ENCODE results near the gene ZGRF1.
"Not testable (repeated sequence)": the region's sequence is repeated elsewhere in the genome, so short reads cannot be mapped to it uniquely, and the experiment has no call there.

ZGRF1 gene

GRCh38 chr4:112636688-112637551 lies at the start of gene ZGRF1, which contains the start of gene LARP7:
Gene ZGRF1 (minus strand): TSS chr4:112636909. CDS start chr4:112633176, 3,733 bp downstream.
Gene LARP7 (plus strand): TSS chr4:112637143. CDS start chr4:112644670, 7,527 bp downstream.
- in situ Hi-C loops (cut with MboI; ENCODE audit: low sequenced_read_pairs): loop anchor here (25.0 kb wide), 1 partner anchor 300 kb away; no protein-coding TSS in a partner anchor

- in situ Hi-C loops (cut with MboI; ENCODE audit: low sequenced_read_pairs): no loop called here
These were observed 44.3 kb upstream of the ZGRF1 start for GRCh38 chr4:112680996-112681395.

DNA sequence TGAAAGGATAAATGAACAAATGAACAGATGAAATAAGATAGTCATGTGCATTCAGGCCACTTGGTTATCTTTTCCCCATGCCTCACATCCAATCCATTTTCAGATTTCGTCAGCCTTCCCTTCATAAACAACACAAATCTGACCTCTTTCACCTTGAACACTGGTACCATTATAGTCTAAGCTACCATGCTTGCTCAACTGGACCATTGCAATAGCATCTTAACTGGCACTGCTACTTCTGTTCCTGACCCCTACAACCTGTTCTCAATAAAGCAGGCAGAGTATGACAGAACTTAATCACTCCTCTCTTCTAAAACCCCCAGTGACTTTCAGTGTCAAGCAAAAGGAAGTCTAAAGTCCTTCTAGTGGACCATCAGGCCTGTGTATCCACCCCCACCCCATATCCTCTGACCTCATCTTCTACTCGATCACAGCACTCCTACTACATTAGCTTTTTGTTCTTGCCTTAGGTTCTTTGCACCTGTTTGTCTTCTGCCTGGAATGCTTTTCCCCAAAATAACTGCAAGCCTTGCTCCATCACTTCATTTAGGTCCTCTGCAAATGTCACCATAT lies 40.9 kb upstream of the ZGRF1 start:
- in situ Hi-C loops (cut with MboI; ENCODE audit: low sequenced_read_pairs): no loop called here

- in situ Hi-C loops (cut with MboI; ENCODE audit: low sequenced_read_pairs): no loop called here
These were observed 37.7 kb upstream of the ZGRF1 start for GRCh38 chr4:112674376-112674775.

DNA sequence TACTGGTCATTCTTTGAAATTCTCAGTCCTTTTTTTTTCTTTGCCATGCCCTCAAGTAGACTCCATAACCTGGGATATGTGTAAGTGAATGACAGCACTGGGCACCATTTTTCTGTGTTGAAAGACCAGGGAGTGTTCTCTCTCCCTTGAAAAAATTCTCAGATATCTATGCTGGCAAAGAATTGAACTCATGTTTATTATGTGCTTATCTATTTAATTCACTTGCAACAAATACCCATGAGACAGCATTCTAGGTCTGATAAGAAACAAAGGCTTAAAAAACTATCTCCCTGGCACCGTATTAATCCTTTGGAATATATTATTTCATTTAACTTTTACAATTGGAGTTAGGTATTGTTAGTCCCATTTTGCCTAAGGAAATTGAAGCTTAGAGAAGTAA lies 37.0 kb upstream of the ZGRF1 start:
- in situ Hi-C loops (cut with MboI; ENCODE audit: low sequenced_read_pairs): no loop called here

- in situ Hi-C loops (cut with MboI; ENCODE audit: low sequenced_read_pairs): no loop called here
These were observed 36.4 kb upstream of the ZGRF1 start for GRCh38 chr4:112673076-112673475.

DNA sequence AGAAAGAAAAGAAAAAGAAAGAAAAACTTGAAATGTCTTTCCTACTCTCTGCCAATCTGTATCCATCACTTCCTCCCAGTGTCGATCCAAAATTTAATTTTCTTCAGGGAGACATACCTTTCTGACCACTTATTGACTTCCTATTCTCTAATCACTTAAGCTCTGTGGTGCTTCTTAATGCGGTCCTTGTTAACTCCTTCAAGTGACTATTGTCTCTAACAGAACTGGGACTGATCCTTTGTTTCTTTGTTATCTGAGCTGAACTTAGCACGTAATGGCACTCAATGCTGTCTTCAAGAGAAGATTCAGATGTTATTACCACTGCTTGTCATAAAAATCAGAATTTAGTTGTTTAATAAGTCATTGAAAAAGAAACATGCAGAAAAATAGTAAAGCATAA lies 31.4 kb upstream of the ZGRF1 start:
- in situ Hi-C loops (cut with MboI; ENCODE audit: low sequenced_read_pairs): no loop called here

DNA sequence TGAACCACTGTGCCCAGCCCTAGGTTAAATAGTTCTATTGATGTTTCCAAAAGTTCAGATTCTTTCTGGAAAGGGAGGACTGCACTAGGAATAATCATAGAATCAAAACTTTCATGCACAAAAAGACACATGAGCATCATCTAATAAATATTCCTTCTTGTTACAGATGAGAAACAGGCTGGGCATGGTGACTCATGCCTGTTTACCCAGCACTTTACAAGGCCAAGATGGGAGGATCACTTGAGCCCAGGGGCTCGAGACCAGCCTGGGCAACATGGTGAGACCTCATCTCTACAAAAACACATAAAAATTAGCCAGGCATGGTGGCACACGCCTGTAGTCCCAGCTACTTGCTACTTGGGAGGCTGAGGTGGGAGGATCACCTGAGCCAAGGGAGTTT lies 27.9 kb upstream of the ZGRF1 start:
- in situ Hi-C loops (cut with MboI; ENCODE audit: low sequenced_read_pairs): no loop called here

DNA sequence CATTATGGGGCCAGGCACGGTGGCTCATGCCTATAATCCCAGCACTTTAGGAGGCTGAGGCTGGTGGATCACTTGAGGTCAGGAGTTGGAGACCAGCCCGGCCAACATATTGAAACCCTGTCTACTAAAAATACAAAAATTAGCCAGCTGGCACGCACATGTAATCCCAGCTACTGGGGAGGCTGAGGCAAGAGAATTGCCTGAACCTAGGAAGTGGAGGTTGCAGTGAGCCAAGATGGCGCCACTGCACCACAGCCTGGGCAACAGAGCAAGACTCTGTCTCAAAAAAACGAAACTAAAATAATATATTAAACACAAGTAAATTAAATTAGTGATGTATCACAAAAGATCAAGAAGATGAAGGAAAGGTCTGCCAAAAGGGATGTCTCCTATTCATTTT lies 19.4 kb upstream of the ZGRF1 start:
- in situ Hi-C loops (cut with MboI; ENCODE audit: low sequenced_read_pairs): not testable (repeated sequence)

DNA sequence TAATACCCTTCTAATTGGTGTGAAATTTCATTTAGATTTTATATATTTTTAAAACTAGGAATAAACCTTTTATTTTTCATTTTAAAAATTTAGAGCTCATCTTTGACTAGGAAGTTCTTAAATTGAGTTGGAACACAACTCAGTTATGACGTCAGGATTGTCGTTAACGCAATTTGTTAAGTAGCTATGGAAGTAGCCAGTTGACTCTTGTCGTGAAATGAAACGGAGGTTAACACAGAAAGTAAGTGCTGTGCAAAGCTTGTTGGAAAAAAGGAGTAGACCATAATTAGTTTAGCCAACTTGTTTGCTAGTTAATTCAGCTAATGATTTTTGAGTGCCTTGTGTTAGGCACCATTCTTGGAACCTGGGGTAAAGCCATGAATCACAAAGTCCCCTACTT lies 18.6 kb upstream of the ZGRF1 start:
- in situ Hi-C loops (cut with MboI; ENCODE audit: low sequenced_read_pairs): no loop called here

DNA sequence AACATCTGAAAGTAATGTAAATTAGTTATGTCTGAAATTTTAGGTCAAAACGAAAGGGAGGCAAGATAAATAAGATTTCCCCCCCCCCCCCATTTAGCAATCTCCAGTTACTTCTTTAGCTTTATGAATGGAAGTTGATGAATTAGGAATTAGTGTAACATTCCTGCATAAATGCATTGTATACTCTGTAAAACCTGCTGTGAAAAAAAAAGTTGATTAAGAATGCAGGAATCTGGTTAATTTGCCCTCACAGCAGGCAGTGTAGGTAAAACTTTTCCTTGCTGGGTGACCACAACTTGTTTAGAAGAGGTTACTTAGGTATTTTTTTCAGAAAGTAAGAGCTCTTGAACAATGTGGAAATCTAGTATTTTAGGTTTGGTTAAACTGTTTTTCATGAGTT lies 15.5 kb upstream of the ZGRF1 start:
- in situ Hi-C loops (cut with MboI; ENCODE audit: low sequenced_read_pairs): no loop called here

DNA sequence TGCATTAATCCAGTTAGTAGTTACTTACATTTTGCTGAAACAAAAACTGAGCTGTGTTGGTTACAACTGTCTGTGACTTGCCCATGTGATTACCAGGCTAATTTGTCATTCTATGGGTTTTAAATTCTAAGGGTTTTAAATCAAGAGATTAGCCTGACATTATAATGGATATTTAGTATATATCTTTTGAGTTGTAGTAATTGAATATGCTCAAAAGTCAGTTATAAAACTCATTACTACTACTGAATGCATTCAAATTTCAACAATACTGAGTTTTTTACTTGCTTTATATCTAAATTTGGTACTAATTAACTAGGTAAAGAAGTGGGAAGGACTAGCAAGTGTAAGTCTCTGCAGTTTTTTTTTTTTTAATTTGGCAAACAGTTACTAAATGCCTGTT lies 14.9 kb upstream of the ZGRF1 start:
- in situ Hi-C loops (cut with MboI; ENCODE audit: low sequenced_read_pairs): no loop called here

- in situ Hi-C loops (cut with MboI; ENCODE audit: low sequenced_read_pairs): no loop called here
These were observed 13.6 kb upstream of the ZGRF1 start for GRCh38 chr4:112650332-112650731.

DNA sequence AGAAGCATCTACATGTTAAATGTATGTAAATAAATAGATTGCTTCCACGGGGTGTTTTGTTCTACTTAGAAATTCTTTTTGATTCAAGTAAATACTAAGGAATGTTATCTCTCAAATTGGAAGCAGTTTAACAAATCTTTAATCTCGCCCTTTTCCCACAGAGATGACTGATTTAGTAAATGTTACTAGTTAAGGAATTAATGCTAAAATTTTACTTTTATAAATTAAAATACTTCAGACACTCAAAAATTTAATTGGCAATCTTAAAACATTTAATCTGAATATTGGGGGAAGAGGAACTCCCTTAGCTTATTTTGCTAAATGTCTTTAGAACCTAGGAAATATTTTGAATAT lies 12.3 kb upstream of the ZGRF1 start:
- in situ Hi-C loops (cut with MboI; ENCODE audit: low sequenced_read_pairs): loop anchor here (25.0 kb wide), 1 partner anchor 288 kb away; no protein-coding TSS in a partner anchor

DNA sequence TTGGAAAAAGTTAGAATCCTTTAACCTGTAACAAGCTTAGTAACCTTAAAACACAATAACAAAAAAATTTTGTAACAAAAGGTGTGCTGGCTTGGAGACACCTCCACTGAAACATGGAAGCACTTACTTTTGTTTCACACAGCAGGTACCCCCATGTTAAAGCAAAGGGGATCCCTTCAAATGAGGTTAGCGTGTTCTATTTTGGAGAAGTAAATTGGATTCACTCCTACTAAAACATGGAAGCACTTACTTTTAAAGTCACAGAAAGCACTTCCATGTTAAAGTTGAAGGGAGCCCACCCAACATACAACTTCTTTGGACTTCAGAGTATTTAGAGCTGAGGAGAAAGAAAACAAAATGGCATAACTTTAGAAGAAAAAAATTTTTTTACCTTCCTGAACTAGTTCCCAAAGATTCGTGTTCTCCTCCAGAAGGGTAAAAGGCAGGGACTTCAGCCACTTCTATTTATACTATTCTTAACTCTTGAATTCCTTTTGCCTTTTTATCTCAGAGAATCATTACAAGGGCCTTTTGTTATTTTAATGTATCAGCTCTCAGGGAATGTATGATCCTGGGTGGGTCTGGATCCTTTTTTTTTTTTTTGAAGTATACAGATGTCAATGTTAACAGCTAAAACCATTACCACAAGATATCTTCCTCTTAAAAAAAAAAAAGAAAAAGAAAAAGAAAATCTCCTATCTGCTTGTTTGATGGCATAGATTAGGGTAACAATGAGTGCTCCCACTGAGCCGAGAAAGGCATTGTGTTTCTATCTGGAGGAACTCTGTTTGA lies 11.8 kb upstream of the ZGRF1 start:
- in situ Hi-C loops (cut with MboI; ENCODE audit: low sequenced_read_pairs): loop anchor here (25.0 kb wide), 1 partner anchor 289 kb away; no protein-coding TSS in a partner anchor

GRCh38 chr4:112647785-112648184 lies 11.1 kb upstream of the ZGRF1 start:
- in situ Hi-C loops (cut with MboI; ENCODE audit: low sequenced_read_pairs): loop anchor here (25.0 kb wide), 1 partner anchor 290 kb away; no protein-coding TSS in a partner anchor

GRCh38 chr4:112646632-112647537 lies 10.2 kb upstream of the ZGRF1 start:
- in situ Hi-C loops (cut with MboI; ENCODE audit: low sequenced_read_pairs): loop anchor here (25.0 kb wide), 1 partner anchor 290 kb away; no protein-coding TSS in a partner anchor

GRCh38 chr4:112645541-112646329 lies 9.0 kb upstream of the ZGRF1 start:
- in situ Hi-C loops (cut with MboI; ENCODE audit: low sequenced_read_pairs): loop anchor here (25.0 kb wide), 1 partner anchor 292 kb away; no protein-coding TSS in a partner anchor

Data from HL-60/S4 treated with phorbol 12-myristate 13-acetate at 8.2 ng/mL for 4 days and 3 days (cell line).